Keratinocyte (primary cell): ENCODE results near the gene VSIG10L2.

Experiments
- CTCF ChIP-seq, 3 experiments: IDR thresholded peaks in 1 of 3; conservative IDR thresholded peaks in 1 of 3; optimal IDR thresholded peaks in 1 of 3; 2 replicates in 2 of 3; 3 replicates in 1 of 3; pipeline versions ENCODE3 to v1.5.1; 2011; ENCODE audit warnings: low read length in 3 of 3, mild to moderate bottlenecking in 3 of 3, moderate library complexity in 2 of 3, control low read depth in 1 of 3, inconsistent platforms in 1 of 3; ENCODE audit not compliant: insufficient read depth in 2 of 3; ENCODE audit errors: extremely low read depth in 1 of 3
- EZH2 ChIP-seq: IDR thresholded peaks from one replicate; pipeline ENCODE4 v1.6.1; 2012; ENCODE audit warnings: inconsistent platforms, mild to moderate bottlenecking, low read length, moderate library complexity

- TF ChIP-seq CTCF (optimal IDR thresholded peaks at IDR 0.05 in 1 of 3, IDR thresholded peaks at IDR 0.05 in 1 of 3, conservative IDR thresholded peaks at IDR 0.05 in 1 of 3; ENCODE audit: extremely low read depth in 1 of 3, insufficient read depth in 2 of 3, low read length in 3 of 3) (no peak), EZH2 (no peak)
Observed at GRCh38 chr11:125902927-125903710, 42.7 kb upstream of the VSIG10L2 start, which contains the start of gene PUS3.
